GM18517 (cell line): ENCODE results near the gene PRSS2.

Experiments used
- ATAC-seq: cut with Tn5 transposase; IDR thresholded peaks from one replicate; pipeline ENCODE4 v1.9.1; 2021; ENCODE audit warnings: mild to moderate bottlenecking, moderate library complexity; ENCODE audit not compliant: unreplicated experiment

The PRSS2 gene

DNA sequence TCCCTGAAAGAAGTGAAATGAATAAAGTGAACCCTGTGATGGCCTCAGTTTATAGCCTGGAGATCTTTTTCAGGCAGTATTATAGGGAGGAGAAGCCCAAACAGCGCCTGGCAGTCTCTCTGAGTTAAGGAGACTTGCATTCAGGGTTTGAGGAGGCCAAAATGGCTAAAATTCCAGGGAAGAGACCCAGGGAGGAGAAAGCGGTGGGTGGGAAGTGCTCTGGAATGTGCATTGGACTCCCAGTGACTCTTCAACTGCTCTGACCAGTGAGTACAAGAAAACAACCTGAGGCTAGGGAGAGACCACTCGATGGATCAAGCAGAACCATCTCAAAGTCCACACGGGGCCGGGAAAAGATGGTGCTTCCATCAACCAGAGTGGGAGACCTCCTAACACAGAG, 48.8 kb downstream of the PRSS2 start:
- no peak for ATAC-seq

DNA sequence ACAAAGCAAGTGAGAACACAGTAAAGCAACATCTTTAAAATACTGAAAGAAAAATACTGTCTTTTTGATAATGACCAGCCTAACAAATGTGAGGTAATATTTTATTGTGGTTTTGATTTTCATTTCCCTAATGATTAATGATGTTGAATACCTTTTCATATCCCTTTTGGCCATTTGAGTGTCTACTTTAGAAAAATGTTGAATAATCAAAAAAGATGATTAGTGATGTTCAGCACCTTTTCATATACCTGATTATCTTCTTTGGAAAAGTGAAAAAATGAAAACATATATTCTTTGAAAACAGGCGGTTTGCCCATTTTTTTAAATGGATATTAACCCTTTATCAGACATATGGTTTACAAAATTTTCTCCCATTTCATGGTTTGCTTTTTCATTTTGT, 51.9 kb downstream of the PRSS2 start:
- ATAC-seq, result no peak
